Suprapubic skin (tissue), 4 donors: ENCODE measurements around the gene WNT11. TPM values are rescaled to one million over a fixed set of nuclear protein-coding genes. Genes with fewer than 3 reads are reported as not detected.

Experiments used
- DNase-seq, 2 donors: peaks; one replicate each; pipeline ENCODE4 v3.0.0-alpha.2; 2019; ENCODE audit warnings: low spot score in 2 of 2
- H3K27ac ChIP-seq: fragments of 200-600 bp; sonication (generic); one replicate; pipeline ENCODE4 v1.5.1; 2019
- H3K27me3 ChIP-seq: fragments of 200-600 bp; sonication (generic); one replicate; pipeline ENCODE4 v1.5.1; 2019
- H3K36me3 ChIP-seq: fragments of 200-600 bp; sonication (generic); one replicate; pipeline ENCODE4 v1.5.1; 2019
- H3K4me1 ChIP-seq: fragments of 200-600 bp; sonication (generic); one replicate; pipeline ENCODE4 v1.5.1; 2019
- H3K4me3 ChIP-seq: fragments of 200-600 bp; sonication (generic); one replicate; pipeline ENCODE4 v1.5.1; 2019; ENCODE audit warnings: mild to moderate bottlenecking
- H3K9me3 ChIP-seq: fragments of 200-600 bp; sonication (generic); one replicate; pipeline ENCODE4 v1.5.1; 2019
- EP300 ChIP-seq: sonication (generic); formaldehyde crosslinking; IDR thresholded peaks from one replicate; pipeline ENCODE4 v1.6.1; 2017; ENCODE audit warnings: antibody characterized with exemption
- POLR2A ChIP-seq, 2 donors: fragments of 450-650 bp; IDR thresholded peaks; one replicate each; pipeline ENCODE4 v1.6.1; 2017; ENCODE audit warnings: antibody characterized with exemption in 2 of 2, mild to moderate bottlenecking in 2 of 2, moderate library complexity in 2 of 2
- POLR2AphosphoS5 ChIP-seq, 3 donors: sonication (generic); formaldehyde crosslinking; IDR thresholded peaks; one replicate each; pipeline ENCODE4 v1.6.1; 2017; ENCODE audit warnings: antibody characterized with exemption in 3 of 3
- WGBS: methylation state at CpG from one replicate; pipeline ENCODE4 v1.1.5; 2018; 5-methylcytosine and 5-hydroxymethylcytosine counted together
- total RNA-seq, 4 donors: library from RNA; depleted of rRNA; stranded (reverse); fragments of >200 nt; gene quantifications; one replicate each; pipeline ENCODE4 v1.1.0, GENCODE V29; 2016
- TF ChIP-seq, protein P1 (sequence below), 2 donors: fragments of 200-600 bp in 1 of 2; fragments of 450-650 bp in 1 of 2; sonication (generic) in 1 of 2; IDR thresholded peaks; one replicate each; pipeline ENCODE4 v1.5.1; 2016 to 2019; ENCODE audit warnings: antibody characterized with exemption in 2 of 2, mild to moderate bottlenecking in 1 of 2, moderate library complexity in 1 of 2

The WNT11 gene
- total RNA-seq, 4 donors from 2014 or later, result 7.8 to 19.5 (median 11.0) TPM

GRCh38 chr11:76185511-76185910, 20.8 kb downstream of the WNT11 start:
- Histone ChIP-seq H3K36me3 (no peaks in the 10 kb centered on the region), H3K4me1 (peaks cover 12% of the 10 kb centered on the region), H3K9me3 (no peaks in the 10 kb centered on the region), H3K27ac (no peak overlapping the region), H3K4me3 (no peak overlapping the region), H3K27me3 (no peaks in the 10 kb centered on the region)
- no peak for DNase-seq
- WGBS, result 81% methylated on average over 10 of the region's 10 CpGs
- TF ChIP-seq POLR2AphosphoS5 (IDR thresholded peaks at IDR 0.05) (no peak), EP300 (no peak), POLR2A (IDR thresholded peaks at IDR 0.05) (no peak)
- TF ChIP-seq, protein P1, sequence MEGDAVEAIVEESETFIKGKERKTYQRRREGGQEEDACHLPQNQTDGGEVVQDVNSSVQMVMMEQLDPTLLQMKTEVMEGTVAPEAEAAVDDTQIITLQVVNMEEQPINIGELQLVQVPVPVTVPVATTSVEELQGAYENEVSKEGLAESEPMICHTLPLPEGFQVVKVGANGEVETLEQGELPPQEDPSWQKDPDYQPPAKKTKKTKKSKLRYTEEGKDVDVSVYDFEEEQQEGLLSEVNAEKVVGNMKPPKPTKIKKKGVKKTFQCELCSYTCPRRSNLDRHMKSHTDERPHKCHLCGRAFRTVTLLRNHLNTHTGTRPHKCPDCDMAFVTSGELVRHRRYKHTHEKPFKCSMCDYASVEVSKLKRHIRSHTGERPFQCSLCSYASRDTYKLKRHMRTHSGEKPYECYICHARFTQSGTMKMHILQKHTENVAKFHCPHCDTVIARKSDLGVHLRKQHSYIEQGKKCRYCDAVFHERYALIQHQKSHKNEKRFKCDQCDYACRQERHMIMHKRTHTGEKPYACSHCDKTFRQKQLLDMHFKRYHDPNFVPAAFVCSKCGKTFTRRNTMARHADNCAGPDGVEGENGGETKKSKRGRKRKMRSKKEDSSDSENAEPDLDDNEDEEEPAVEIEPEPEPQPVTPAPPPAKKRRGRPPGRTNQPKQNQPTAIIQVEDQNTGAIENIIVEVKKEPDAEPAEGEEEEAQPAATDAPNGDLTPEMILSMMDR (IDR thresholded peaks at IDR 0.05), result no peak

- Histone ChIP-seq H3K36me3 (no peaks in the 10 kb centered on the region), H3K4me3 (no peak overlapping the region), H3K27me3 (no peaks in the 10 kb centered on the region), H3K4me1 (peaks cover 12% of the 10 kb centered on the region), H3K27ac (no peak overlapping the region), H3K9me3 (no peaks in the 10 kb centered on the region)
- no peak for TF ChIP-seq EP300
- no peak for TF ChIP-seq POLR2AphosphoS5 (IDR thresholded peaks at IDR 0.05)
- no peak for DNase-seq
- WGBS, result 62% methylated on average over 6 of the region's 7 CpGs
Observed at GRCh38 chr11:76184551-76184993, 21.7 kb downstream of the WNT11 start.

DNA sequence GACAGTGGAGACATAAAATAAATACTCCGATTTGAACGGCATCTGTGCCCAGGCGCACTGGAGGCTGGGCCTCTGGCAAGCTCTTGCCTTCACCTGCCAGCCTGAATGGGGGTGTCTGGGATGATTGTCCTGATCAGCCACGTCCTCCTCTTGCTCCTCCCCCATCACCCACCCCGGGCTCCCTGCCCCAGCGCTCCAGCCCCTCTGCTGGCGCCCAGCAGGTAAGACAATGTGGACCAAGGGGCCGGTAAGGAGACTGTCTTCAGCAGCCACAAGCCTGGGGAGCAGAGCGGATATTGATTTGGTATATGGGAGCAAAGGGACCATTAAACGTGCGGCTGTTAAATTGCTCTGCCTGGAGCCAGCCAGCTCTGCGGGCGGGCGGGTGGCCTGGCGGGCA, 24.9 kb downstream of the WNT11 start:
- Histone ChIP-seq H3K4me3 (no peak overlapping the region), H3K27me3 (no peaks in the 10 kb centered on the region), H3K27ac (no peak overlapping the region), H3K36me3 (no peaks in the 10 kb centered on the region), H3K9me3 (no peaks in the 10 kb centered on the region), H3K4me1 (peaks cover 6% of the 10 kb centered on the region)
- 90% methylated on average over 12 of the region's 15 CpGs for WGBS
- TF ChIP-seq POLR2A (IDR thresholded peaks at IDR 0.05) (no peak), POLR2AphosphoS5 (IDR thresholded peaks at IDR 0.05) (no peak), EP300 (no peak)
- TF ChIP-seq, protein P1 (IDR thresholded peaks at IDR 0.05), result no peak
- DNase-seq, result no peak

DNA sequence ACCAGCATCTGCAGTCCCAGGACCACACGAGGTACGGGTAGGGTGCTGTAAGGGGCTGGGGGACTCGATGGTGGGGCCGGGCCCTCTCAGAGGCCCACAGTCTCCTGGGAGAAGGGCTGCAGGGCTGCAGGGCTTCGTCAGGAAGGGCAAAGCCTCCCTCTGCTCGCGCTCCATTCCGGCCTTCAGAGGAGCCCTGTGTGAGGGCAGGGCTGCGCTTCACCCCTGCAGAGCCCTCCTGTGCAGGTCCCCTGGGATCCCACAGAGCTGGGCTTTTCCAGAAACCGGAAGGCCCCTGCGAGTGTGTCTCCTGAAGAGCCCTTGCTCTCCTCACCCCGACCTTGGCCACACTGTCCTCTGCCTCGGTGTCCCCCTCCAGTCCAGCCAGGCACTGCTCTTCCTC, 27.2 kb downstream of the WNT11 start:
- WGBS, result 91% methylated on average over 10 of the region's 13 CpGs
- TF ChIP-seq EP300, result no peak
- no peak for TF ChIP-seq POLR2AphosphoS5 (IDR thresholded peaks at IDR 0.05)
- no peak for TF ChIP-seq POLR2A (IDR thresholded peaks at IDR 0.05)
- H3K9me3 ChIP-seq, result no peaks in the 10 kb centered on the region
- H3K4me1 ChIP-seq, result no peaks in the 10 kb centered on the region
- H3K36me3 ChIP-seq, result no peaks in the 10 kb centered on the region
- H3K27ac ChIP-seq, result no peak overlapping the region
- H3K4me3 ChIP-seq, result no peak overlapping the region
- no peaks in the 10 kb centered on the region for H3K27me3 ChIP-seq
- DNase-seq, result no peak

DNA sequence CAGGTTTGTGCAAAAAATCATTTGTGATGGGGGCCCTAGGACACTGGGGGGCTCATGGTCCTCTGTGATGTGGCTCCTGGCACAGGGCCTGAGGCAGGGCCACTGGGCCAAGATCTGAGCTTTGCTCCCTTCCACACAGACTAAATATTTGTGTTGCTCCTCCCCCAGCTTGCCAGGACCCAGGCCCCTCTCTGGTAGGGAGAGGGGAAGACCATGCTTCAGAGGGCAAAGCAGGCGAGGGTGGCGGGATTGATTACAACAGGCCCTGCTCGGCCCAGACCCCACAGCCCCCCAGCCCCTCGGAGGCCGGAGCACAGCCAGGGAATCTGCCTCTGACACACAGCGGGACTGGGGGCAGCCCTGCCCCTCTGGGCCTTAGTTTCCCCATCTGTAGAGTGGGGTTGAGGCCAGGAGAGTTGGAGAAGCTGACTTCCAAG, 29.0 kb downstream of the WNT11 start:
- DNase-seq, result no peak
- H3K36me3 ChIP-seq, result no peaks in the 10 kb centered on the region
- no peak overlapping the region for H3K4me3 ChIP-seq
- no peak overlapping the region for H3K27ac ChIP-seq
- no peaks in the 10 kb centered on the region for H3K9me3 ChIP-seq
- no peaks in the 10 kb centered on the region for H3K4me1 ChIP-seq
- H3K27me3 ChIP-seq, result no peaks in the 10 kb centered on the region
- 100% methylated on average over 1 of the region's 6 CpGs for whole genome bisulfite sequencing
- TF ChIP-seq POLR2A (IDR thresholded peaks at IDR 0.05) (no peak), EP300 (no peak), POLR2AphosphoS5 (IDR thresholded peaks at IDR 0.05) (no peak)
- TF ChIP-seq, protein P1 (IDR thresholded peaks at IDR 0.05), result no peak

DNA sequence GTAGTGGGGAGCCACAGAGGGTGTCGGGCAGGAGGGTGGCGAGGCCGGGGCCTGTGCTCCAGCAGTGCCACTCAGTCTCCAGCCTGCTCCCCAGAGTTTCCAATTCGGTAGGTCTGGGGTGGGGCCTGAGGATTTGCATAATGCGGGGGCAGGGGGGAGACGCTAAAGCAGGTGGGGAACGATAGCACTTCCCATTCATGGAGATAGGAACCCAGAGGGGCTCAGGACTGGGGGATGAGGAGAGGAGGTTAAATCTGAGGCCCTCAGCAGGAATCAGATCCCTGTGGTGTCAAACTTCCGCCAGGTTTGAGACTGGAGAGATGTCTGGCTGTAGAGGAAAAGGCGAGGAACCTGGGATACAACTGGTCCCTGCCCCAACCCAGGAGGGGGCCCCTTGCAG, 29.8 kb downstream of the WNT11 start:
- 83% methylated on average over 9 of the region's 9 CpGs for WGBS
- no peaks in the 10 kb centered on the region for H3K36me3 ChIP-seq
- H3K27ac ChIP-seq, result no peak overlapping the region

More for the DNA sequence above, 29.8 kb downstream of the WNT11 start:
- no peaks in the 10 kb centered on the region for H3K9me3 ChIP-seq
- no peak overlapping the region for H3K4me3 ChIP-seq
- no peaks in the 10 kb centered on the region for H3K27me3 ChIP-seq
- no peaks in the 10 kb centered on the region for H3K4me1 ChIP-seq
- TF ChIP-seq POLR2A (IDR thresholded peaks at IDR 0.05), result no peak
- TF ChIP-seq, protein P1 (IDR thresholded peaks at IDR 0.05), result no peak
- no peak for TF ChIP-seq EP300
- TF ChIP-seq POLR2AphosphoS5 (IDR thresholded peaks at IDR 0.05), result no peak
- no peak for DNase-seq
